A673 (cell line): Measurements from ENCODE around the gene PTCD3.

Experiments
- EZH2 ChIP-seq: fragments of 200-600 bp; sonication (generic); IDR thresholded peaks from 2 replicates; pipeline ENCODE4 v1.6.1; 2017; ENCODE audit warnings: borderline replicate concordance, low read depth, mild to moderate bottlenecking, mixed read lengths, antibody characterized with exemption, low read length; ENCODE audit not compliant: poor library complexity, severe bottlenecking
- TF ChIP-seq, protein P1 (sequence below): fragments of 300-800, 200-600 bp; sonication (generic); conservative IDR thresholded peaks from 2 replicates; pipeline ENCODE4 v1.5.1; 2017; ENCODE audit warnings: low read depth, mild to moderate bottlenecking, antibody characterized with exemption, low read length, moderate library complexity, mixed read lengths

- TF ChIP-seq, protein P1, sequence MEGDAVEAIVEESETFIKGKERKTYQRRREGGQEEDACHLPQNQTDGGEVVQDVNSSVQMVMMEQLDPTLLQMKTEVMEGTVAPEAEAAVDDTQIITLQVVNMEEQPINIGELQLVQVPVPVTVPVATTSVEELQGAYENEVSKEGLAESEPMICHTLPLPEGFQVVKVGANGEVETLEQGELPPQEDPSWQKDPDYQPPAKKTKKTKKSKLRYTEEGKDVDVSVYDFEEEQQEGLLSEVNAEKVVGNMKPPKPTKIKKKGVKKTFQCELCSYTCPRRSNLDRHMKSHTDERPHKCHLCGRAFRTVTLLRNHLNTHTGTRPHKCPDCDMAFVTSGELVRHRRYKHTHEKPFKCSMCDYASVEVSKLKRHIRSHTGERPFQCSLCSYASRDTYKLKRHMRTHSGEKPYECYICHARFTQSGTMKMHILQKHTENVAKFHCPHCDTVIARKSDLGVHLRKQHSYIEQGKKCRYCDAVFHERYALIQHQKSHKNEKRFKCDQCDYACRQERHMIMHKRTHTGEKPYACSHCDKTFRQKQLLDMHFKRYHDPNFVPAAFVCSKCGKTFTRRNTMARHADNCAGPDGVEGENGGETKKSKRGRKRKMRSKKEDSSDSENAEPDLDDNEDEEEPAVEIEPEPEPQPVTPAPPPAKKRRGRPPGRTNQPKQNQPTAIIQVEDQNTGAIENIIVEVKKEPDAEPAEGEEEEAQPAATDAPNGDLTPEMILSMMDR, result no peak
- TF ChIP-seq EZH2, result no peak
These were observed 37.3 kb downstream of the PTCD3 start for GRCh38 chr2:86143307-86143706.
